Measurements from ENCODE around the gene HOXA5.

Gene HOXA5

DNA sequence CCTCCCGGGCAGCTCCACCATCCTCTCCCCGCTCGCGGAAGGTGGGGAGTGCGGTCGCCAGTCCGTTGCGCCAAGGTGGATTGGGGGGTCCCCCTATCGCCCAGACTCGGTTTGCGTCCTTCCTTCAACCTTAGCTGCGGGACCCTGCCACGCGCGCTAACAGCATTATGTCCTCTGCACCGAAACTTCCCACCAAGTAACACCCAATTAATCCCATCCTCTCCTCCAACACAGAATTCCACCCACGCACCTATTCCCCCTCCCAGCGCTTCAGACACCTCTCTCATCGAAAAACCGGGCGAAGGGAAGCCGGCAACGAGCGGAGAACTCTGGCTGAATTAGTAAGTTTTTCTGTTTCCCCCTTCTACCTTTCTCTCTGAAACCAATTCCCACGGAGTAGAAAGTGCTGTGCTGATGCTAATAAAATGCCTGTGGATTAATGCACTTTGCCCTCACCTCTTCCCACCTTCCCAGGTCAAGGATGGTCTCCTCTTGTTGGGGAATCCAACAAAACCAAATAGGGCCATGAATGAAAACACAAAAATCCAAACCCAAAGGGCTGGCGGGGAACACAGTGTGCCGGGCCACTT, 8.0 kb upstream of the HOXA5 start:
- no peak overlapping the region for H3K27ac ChIP-seq
- no peak for TF ChIP-seq CTCF (IDR thresholded peaks at IDR 0.05)
- peak overlapping the region; percentile 60 for H3K4me3 ChIP-seq
- DNase-seq (ENCODE audit: low spot score) = peak; percentile 41

GRCh38 chr7:27150568-27151340, 7.3 kb upstream of the HOXA5 start:
- Histone ChIP-seq H3K27ac (no peak overlapping the region), H3K4me3 (peak overlapping the region; percentile 60)
- peak; percentile 64 for DNase-seq (ENCODE audit: low spot score)
- TF ChIP-seq CTCF (IDR thresholded peaks at IDR 0.05) = peak; percentile 91

- Histone ChIP-seq H3K4me3 (peak overlapping the region; percentile 60), H3K27ac (no peak overlapping the region)
- TF ChIP-seq CTCF (IDR thresholded peaks at IDR 0.05) = no peak
- DNase-seq (ENCODE audit: low spot score) = peak; percentile 58
Observed at GRCh38 chr7:27149842-27150567, 6.5 kb upstream of the HOXA5 start.

GRCh38 chr7:27148756-27149641, 5.5 kb upstream of the HOXA5 start:
- no peak for TF ChIP-seq CTCF (IDR thresholded peaks at IDR 0.05)
- H3K4me3 ChIP-seq = no peak overlapping the region
- H3K27ac ChIP-seq = no peak overlapping the region
- DNase-seq (ENCODE audit: low spot score) = peak; percentile 61

DNA sequence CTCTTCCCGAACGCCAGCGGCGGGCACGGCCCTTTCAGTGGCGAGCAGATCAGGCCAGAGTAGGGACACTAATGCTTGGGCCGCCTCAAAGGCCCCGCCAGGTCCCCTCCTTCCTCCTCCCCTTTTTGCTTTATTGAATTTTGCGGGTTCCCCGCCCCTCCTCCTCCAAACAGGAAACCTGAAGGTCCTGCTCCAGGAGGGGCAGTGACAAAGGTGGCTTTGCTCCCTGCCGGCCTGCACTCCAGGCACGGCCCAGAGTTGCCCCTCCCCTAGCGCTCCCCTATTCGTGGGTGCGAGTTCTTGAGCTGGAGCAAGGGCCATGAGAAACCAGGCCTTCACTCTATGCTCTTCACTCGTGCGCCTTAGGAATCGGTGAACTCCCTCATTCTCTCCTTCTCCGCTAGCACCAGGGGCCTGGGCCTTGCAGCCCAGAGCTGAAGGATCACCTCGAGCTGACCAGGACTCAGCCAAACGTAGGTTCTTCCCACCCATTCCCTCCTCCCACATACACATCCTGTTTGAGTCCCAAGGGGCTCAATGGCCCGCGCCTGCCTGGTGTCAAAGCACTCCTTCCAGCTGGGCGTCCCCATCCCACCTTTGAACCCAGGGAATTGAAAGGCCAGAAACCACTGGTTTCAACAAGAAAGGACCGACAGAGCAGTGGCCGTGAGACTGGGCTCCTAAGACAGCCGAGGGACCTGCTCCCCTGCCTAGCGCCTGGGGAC, 4.7 kb upstream of the HOXA5 start:
- peak overlapping the region; percentile 65 for H3K4me3 ChIP-seq
- TF ChIP-seq CTCF (IDR thresholded peaks at IDR 0.05) = no peak
- no peak overlapping the region for H3K27ac ChIP-seq
- DNase-seq (ENCODE audit: low spot score) = peak; percentile 68
